C4-2B (cell line): ENCODE measurements around the gene PGRMC2.

Experiments used
- ZFX ChIP-seq: fragments of 450-650 bp; IDR thresholded peaks from 2 replicates; pipeline ENCODE4 v1.6.1; 2017
- TF ChIP-seq, protein P1 (sequence below): fragments of 450-650 bp; conservative IDR thresholded peaks from 2 replicates; pipeline ENCODE4 v1.5.1; 2017; ENCODE audit warnings: mild to moderate bottlenecking

DNA sequence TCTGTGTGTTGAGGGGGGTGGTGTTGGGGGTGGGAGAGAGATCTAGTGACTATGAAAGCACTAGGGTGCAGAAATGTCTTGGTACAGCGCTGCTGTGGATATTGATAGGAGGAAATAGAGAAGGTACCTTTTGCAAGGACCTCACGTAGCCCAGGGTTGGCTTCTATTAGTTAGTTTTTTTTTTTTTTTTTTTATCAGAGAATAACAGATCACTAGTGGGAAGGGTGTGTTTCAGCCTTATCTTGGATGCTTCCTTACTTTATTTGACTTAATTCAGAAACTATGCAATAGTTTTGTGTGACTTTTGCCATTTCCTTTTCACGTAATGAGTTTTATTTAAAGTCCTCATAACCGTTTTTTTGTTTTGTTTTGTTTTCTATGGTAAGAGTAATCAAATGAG, 16.4 kb upstream of the PGRMC2 start:
- TF ChIP-seq, protein P1, sequence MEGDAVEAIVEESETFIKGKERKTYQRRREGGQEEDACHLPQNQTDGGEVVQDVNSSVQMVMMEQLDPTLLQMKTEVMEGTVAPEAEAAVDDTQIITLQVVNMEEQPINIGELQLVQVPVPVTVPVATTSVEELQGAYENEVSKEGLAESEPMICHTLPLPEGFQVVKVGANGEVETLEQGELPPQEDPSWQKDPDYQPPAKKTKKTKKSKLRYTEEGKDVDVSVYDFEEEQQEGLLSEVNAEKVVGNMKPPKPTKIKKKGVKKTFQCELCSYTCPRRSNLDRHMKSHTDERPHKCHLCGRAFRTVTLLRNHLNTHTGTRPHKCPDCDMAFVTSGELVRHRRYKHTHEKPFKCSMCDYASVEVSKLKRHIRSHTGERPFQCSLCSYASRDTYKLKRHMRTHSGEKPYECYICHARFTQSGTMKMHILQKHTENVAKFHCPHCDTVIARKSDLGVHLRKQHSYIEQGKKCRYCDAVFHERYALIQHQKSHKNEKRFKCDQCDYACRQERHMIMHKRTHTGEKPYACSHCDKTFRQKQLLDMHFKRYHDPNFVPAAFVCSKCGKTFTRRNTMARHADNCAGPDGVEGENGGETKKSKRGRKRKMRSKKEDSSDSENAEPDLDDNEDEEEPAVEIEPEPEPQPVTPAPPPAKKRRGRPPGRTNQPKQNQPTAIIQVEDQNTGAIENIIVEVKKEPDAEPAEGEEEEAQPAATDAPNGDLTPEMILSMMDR: no peak
- TF ChIP-seq ZFX: no peak
